RKO (cell line): ENCODE measurements around the gene DPEP2.
"Not testable (repeated sequence)": the region's sequence is repeated elsewhere in the genome, so short reads cannot be mapped to it uniquely, and the experiment has no call there.

ENCODE experiments used
- DNase-seq: peaks from one replicate; pipeline ENCODE4 v3.0.0-alpha.2; 2016; ENCODE audit warnings: low spot score

The DPEP2 gene

GRCh38 chr16:67953641-67954375, 45.5 kb downstream of the DPEP2 start:
- no peak for DNase-seq

GRCh38 chr16:67951485-67951884, 47.8 kb downstream of the DPEP2 start:
- DNase-seq = no peak

GRCh38 chr16:67950335-67950843, 48.9 kb downstream of the DPEP2 start:
- DNase-seq = no peak

- DNase-seq = no peak
Measured at GRCh38 chr16:67949645-67950044, 49.6 kb downstream of the DPEP2 start.

- DNase-seq = no peak
Measured at GRCh38 chr16:67948015-67948414, 51.3 kb downstream of the DPEP2 start.

- DNase-seq = no peak
Measured at GRCh38 chr16:67946966-67947558, 52.2 kb downstream of the DPEP2 start.

- no peak for DNase-seq
Measured at GRCh38 chr16:67946128-67946569, 53.1 kb downstream of the DPEP2 start.

GRCh38 chr16:67945392-67945933, 53.8 kb downstream of the DPEP2 start:
- no peak for DNase-seq

- DNase-seq = no peak
Measured at GRCh38 chr16:67944690-67945391, 54.4 kb downstream of the DPEP2 start.

- DNase-seq = no peak
Measured at GRCh38 chr16:67943619-67944504, 55.4 kb downstream of the DPEP2 start, which contains the start of gene LCAT. LCAT (minus strand) TSS chr16:67944120; CDS start chr16:67944101, 19 bp downstream.

GRCh38 chr16:67943256-67943618, 56.0 kb downstream of the DPEP2 start:
- DNase-seq = no peak

- no peak for DNase-seq
Measured at GRCh38 chr16:67942510-67943255, 56.6 kb downstream of the DPEP2 start.

GRCh38 chr16:67942200-67942509, 57.1 kb downstream of the DPEP2 start:
- peak; percentile 66 for DNase-seq

- DNase-seq = no peak
Measured at GRCh38 chr16:67941469-67942199, 57.6 kb downstream of the DPEP2 start.

- DNase-seq = no peak
Measured at GRCh38 chr16:67940446-67941089, 58.7 kb downstream of the DPEP2 start.

GRCh38 chr16:67939507-67940445, 59.5 kb downstream of the DPEP2 start:
- DNase-seq = no peak

- DNase-seq = not testable (repeated sequence)
Measured at GRCh38 chr16:67937713-67938112, 61.6 kb downstream of the DPEP2 start.
